ENCODE results near the gene SCAND1. TPM values are rescaled to one million over a fixed set of nuclear protein-coding genes. Genes with fewer than 3 reads are reported as not detected.

The SCAND1 gene
- total RNA-seq, 4 donors from 2014 or later: 88.3 to 138 (median 118) TPM

- TF ChIP-seq, protein P1, sequence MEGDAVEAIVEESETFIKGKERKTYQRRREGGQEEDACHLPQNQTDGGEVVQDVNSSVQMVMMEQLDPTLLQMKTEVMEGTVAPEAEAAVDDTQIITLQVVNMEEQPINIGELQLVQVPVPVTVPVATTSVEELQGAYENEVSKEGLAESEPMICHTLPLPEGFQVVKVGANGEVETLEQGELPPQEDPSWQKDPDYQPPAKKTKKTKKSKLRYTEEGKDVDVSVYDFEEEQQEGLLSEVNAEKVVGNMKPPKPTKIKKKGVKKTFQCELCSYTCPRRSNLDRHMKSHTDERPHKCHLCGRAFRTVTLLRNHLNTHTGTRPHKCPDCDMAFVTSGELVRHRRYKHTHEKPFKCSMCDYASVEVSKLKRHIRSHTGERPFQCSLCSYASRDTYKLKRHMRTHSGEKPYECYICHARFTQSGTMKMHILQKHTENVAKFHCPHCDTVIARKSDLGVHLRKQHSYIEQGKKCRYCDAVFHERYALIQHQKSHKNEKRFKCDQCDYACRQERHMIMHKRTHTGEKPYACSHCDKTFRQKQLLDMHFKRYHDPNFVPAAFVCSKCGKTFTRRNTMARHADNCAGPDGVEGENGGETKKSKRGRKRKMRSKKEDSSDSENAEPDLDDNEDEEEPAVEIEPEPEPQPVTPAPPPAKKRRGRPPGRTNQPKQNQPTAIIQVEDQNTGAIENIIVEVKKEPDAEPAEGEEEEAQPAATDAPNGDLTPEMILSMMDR (IDR thresholded peaks at IDR 0.05 in 4 of 5, conservative IDR thresholded peaks at IDR 0.05 in 1 of 5): no peak
- TF ChIP-seq POLR2A (IDR thresholded peaks at IDR 0.05): no peak
- no peak for DNase-seq
- Histone ChIP-seq H3K4me1 (peaks cover 19 to 30% of the 10 kb centered on the region in 2 donors), H3K27me3 (no peaks in the 10 kb centered on the region), H3K4me3 (no peak overlapping the region), H3K27ac (no peak overlapping the region), H3K36me3 (peaks cover 0 to 10% of the 10 kb centered on the region in 2 donors), H3K9me3 (no peaks in the 10 kb centered on the region)
- in situ Hi-C loops (cut with MboI; ENCODE audit: low sequenced_read_pairs in 4 of 4): no loop called here
- ATAC-seq: no peak
- intact Hi-C loops (cut with DNase I; ENCODE audit: low total_unique reads): no loop called here
Measured at GRCh38 chr20:35903843-35904242, 50.5 kb downstream of the SCAND1 start.

Other genes starting within 250 kb of the SCAND1 start
- 100 to 1,000 TPM in 3 of 4 donors, 10 to 100 TPM in 1; 98.5 to 165 (median 130) TPM for gene RBM39, start 212.2 kb downstream of the SCAND1 start, total RNA-seq
- 10 to 100 TPM; 72.6 to 91.9 (median 82.2) TPM for gene PHF20, start 182.5 kb downstream of the SCAND1 start, total RNA-seq
- 10 to 100 TPM in 1 of 4 donors, 1 to 10 TPM in 3; 6.4 to 18.7 (median 8.6) TPM for gene CNBD2, start 14.1 kb upstream of the SCAND1 start, total RNA-seq
- 10 to 100 TPM in 2 of 4 donors, 1 to 10 TPM in 2; 2.3 to 11.4 (median 7.4) TPM for gene EPB41L1, start 200.2 kb upstream of the SCAND1 start, total RNA-seq